ENCODE measurements around the gene HCRTR1. TPM values are rescaled to one million over a fixed set of nuclear protein-coding genes. Genes with fewer than 3 reads are reported as not detected.

HCRTR1 gene
- total and polyA plus RNA-seq, 2 donors (not counting 1 experiment from before 2014, with no cell fraction given) = 0.22 TPM; not detected in 1

- H3K9ac ChIP-seq (ENCODE audit: low read length) = no peak overlapping the region
- H3K27ac ChIP-seq (ENCODE audit: low read length in 2 of 2) = no peak overlapping the region
- no peaks in the 10 kb centered on the region for H4K20me1 ChIP-seq (ENCODE audit: control insufficient read depth, insufficient read depth, low read length, poor library complexity, severe bottlenecking)
- 66% methylated on average over 14 of the region's 14 CpGs for WGBS (ENCODE audit: insufficient coverage)
- no peaks in the 10 kb centered on the region for H3K9me3 ChIP-seq (ENCODE audit: control extremely low read depth in 1 of 3, control insufficient read depth in 2 of 3, insufficient read depth in 1 of 3, low read length in 2 of 3)
- peak; percentile 72 for ATAC-seq (ENCODE audit: low read depth)
- DNase-seq = peak; percentile 52
- Mint-ChIP-seq H3K27ac (no peak overlapping the region), H3K4me1 (peaks cover 11% of the 10 kb centered on the region), H3K9me3 (ENCODE audit: insufficient read depth) (no peaks in the 10 kb centered on the region), H3K27me3 (peaks cover 37% of the 10 kb centered on the region), H3K4me3 (peak overlapping the region; percentile 63)
- ChIA-PET POLR2A (no interaction called here), CTCF (interaction anchor here (0.6 to 1.2 kb wide), 7 partner anchors 9 to 377 kb away, joined by 3 to 5 read pairs (median 3); no protein-coding TSS in a partner anchor)
- intact Hi-C loops (cut with micrococcal nuclease) = no loop called here
- H3K4me1 ChIP-seq (ENCODE audit: control insufficient read depth in 2 of 2, insufficient read depth in 2 of 2, low read length in 2 of 2) = peaks cover 0 to 4% of the 10 kb centered on the region in 2 donors
- no peaks in the 10 kb centered on the region for H3K36me3 ChIP-seq (replicated peaks in 1 of 2; ENCODE audit: control extremely low read depth in 1 of 2, control insufficient read depth in 1 of 2, extremely low read depth in 1 of 2, insufficient read depth in 2 of 2, low read length in 1 of 2)
- H3K79me2 ChIP-seq (ENCODE audit: control insufficient read depth, insufficient read depth, low read length) = no peaks in the 10 kb centered on the region
- no peak for TF ChIP-seq EZH2 (IDR thresholded peaks at IDR 0.05; ENCODE audit: borderline replicate concordance, insufficient read depth, low read depth, low read length, poor library complexity, severe bottlenecking)
- TF ChIP-seq CTCF (IDR thresholded peaks at IDR 0.05) = peak; percentile 57
- H3K27me3 ChIP-seq (replicated peaks in 1 of 4; ENCODE audit: control extremely low read depth in 1 of 4, control insufficient read depth in 3 of 4, insufficient read depth in 4 of 4, low read length in 3 of 4) = peaks cover 0 to 23% (median 1%) of the 10 kb centered on the region in 4 experiments
- no peak overlapping the region for H3K4me2 ChIP-seq (replicated peaks; ENCODE audit: low read depth, low read length, poor library complexity, severe bottlenecking)
- no peak overlapping the region for H2AFZ ChIP-seq (ENCODE audit: insufficient read depth, low read depth, low read length, poor library complexity, severe bottlenecking)
- no peak overlapping the region for H3K4me3 ChIP-seq (ENCODE audit: control extremely low read depth in 1 of 5, extremely low read depth in 1 of 5, insufficient read depth in 1 of 5, low read depth in 2 of 5, low read length in 4 of 5)
Observed at GRCh38 chr1:31587720-31588423, 29.6 kb upstream of the HCRTR1 start.

All from B cell (primary cell).